ENCODE data around the gene RNF208.

RNF208 gene

DNA sequence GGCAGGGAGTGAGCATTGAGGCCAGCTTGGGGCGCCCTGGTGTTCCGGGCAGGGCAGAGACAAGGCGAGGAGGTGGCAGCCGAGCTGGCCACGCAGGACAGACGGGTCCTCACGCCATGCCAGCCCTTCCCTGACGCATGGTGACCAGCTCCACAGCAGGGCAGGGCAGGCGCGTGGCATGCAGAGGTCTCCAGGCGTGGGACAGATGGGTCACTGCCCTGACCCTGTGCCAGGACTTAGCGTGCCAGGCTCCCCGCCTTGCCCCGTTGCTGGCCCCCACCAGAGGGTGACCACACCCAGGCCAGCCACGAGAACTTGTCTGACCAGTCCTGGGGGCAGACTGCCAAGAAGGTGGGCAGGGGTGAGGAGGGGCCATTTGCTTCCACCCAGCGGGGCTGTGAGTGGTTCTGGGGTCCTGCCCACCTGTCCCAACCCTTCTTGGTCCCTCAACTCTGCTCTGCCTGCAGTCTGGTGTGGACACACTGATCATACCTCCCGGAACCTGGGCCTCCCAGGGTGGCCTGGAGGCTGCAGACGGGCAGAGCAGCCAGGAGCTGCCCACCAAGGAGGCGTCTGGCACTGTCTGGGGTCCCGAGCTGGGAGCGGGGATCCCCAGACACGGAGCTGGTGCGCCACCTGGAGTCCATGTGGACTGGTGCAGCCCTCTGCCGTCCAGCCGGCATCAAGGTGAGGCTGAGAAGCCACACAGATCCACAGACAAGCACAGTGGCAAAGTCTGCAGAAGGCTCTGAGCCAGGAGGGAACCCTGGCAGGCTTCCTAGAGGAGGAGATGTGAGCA, 5.2 kb upstream of the RNF208 start, which contains the start of gene RNF224:
RNF224 (plus strand) TSS at position 449 of the 799 bp plus-strand sequence. CDS start 834 bp downstream, outside the sequence.
- peak; percentile 60 to 82 for DNase-seq (ENCODE audit: low read depth in 1 of 2, low spot score in 1 of 2)
- Histone ChIP-seq H3K27ac (replicated peaks) (no peak within 1 kb of the TSS), H3K27me3 (ENCODE audit: insufficient read depth, poor library complexity, severe bottlenecking) (no peaks in the 10 kb centered on the region), H3K4me3 (replicated peaks; ENCODE audit: insufficient read depth, low read length) (no peak within 1 kb of the TSS)
- TF ChIP-seq, protein P1, sequence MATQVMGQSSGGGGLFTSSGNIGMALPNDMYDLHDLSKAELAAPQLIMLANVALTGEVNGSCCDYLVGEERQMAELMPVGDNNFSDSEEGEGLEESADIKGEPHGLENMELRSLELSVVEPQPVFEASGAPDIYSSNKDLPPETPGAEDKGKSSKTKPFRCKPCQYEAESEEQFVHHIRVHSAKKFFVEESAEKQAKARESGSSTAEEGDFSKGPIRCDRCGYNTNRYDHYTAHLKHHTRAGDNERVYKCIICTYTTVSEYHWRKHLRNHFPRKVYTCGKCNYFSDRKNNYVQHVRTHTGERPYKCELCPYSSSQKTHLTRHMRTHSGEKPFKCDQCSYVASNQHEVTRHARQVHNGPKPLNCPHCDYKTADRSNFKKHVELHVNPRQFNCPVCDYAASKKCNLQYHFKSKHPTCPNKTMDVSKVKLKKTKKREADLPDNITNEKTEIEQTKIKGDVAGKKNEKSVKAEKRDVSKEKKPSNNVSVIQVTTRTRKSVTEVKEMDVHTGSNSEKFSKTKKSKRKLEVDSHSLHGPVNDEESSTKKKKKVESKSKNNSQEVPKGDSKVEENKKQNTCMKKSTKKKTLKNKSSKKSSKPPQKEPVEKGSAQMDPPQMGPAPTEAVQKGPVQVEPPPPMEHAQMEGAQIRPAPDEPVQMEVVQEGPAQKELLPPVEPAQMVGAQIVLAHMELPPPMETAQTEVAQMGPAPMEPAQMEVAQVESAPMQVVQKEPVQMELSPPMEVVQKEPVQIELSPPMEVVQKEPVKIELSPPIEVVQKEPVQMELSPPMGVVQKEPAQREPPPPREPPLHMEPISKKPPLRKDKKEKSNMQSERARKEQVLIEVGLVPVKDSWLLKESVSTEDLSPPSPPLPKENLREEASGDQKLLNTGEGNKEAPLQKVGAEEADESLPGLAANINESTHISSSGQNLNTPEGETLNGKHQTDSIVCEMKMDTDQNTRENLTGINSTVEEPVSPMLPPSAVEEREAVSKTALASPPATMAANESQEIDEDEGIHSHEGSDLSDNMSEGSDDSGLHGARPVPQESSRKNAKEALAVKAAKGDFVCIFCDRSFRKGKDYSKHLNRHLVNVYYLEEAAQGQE (IDR thresholded peaks at IDR 0.05; ENCODE audit: insufficient replicate concordance, low read depth): no peak
- no peak for TF ChIP-seq SPI1 (IDR thresholded peaks at IDR 0.05; ENCODE audit: borderline replicate concordance, low read depth)
- TF ChIP-seq, protein P2, sequence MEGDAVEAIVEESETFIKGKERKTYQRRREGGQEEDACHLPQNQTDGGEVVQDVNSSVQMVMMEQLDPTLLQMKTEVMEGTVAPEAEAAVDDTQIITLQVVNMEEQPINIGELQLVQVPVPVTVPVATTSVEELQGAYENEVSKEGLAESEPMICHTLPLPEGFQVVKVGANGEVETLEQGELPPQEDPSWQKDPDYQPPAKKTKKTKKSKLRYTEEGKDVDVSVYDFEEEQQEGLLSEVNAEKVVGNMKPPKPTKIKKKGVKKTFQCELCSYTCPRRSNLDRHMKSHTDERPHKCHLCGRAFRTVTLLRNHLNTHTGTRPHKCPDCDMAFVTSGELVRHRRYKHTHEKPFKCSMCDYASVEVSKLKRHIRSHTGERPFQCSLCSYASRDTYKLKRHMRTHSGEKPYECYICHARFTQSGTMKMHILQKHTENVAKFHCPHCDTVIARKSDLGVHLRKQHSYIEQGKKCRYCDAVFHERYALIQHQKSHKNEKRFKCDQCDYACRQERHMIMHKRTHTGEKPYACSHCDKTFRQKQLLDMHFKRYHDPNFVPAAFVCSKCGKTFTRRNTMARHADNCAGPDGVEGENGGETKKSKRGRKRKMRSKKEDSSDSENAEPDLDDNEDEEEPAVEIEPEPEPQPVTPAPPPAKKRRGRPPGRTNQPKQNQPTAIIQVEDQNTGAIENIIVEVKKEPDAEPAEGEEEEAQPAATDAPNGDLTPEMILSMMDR (IDR thresholded peaks at IDR 0.05; ENCODE audit: insufficient read depth, low read length): peak; percentile 95

DNA sequence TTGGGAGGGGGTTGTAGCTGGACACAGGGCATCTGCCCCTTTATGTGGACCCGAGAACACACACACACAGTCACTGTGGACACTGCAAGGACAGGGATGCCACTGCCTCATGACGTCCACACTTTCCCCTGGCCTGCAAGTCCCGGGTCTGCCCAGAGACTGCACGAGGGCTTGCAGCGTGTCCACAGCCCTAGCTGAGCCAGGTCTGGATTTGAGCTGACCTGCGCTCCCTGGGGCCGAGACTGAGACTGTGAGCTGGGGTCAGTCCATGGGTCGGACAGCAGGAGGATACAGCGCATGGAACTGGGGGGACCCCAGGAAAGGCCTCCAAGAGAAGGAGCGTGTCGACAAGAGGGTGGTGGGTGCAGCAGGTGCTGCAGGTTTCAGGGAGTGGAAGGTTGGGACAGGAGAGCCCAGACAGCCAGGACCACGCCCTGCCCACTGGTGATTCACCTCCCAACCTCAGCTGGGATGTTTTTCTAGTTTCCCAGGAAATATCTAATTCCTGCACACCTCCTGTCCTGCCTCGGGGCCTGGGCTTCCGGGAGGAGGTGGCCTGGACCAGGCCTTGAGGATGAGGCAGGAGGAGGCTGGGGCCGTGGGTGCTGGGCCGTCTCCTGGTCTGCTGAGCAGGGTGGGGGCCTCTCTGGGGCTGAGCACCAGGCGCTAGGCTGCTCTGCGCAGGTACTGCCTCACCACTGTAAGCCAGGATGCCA, 4.5 kb upstream of the RNF208 start:
- TF ChIP-seq POLR2AphosphoS5 (IDR thresholded peaks at IDR 0.05; ENCODE audit: low read depth): no peak
- TF ChIP-seq, protein P2 (IDR thresholded peaks at IDR 0.05; ENCODE audit: insufficient read depth, low read length): no peak
- no peak for TF ChIP-seq GABPA (IDR thresholded peaks at IDR 0.05; ENCODE audit: low read depth)
- Histone ChIP-seq H3K27me3 (ENCODE audit: insufficient read depth, poor library complexity, severe bottlenecking) (no peaks in the 10 kb centered on the region), H3K27ac (replicated peaks) (no peak overlapping the region), H3K4me3 (replicated peaks; ENCODE audit: insufficient read depth, low read length) (no peak overlapping the region)
- no peak for DNase-seq (ENCODE audit: low read depth in 1 of 2, low spot score in 1 of 2)

DNA sequence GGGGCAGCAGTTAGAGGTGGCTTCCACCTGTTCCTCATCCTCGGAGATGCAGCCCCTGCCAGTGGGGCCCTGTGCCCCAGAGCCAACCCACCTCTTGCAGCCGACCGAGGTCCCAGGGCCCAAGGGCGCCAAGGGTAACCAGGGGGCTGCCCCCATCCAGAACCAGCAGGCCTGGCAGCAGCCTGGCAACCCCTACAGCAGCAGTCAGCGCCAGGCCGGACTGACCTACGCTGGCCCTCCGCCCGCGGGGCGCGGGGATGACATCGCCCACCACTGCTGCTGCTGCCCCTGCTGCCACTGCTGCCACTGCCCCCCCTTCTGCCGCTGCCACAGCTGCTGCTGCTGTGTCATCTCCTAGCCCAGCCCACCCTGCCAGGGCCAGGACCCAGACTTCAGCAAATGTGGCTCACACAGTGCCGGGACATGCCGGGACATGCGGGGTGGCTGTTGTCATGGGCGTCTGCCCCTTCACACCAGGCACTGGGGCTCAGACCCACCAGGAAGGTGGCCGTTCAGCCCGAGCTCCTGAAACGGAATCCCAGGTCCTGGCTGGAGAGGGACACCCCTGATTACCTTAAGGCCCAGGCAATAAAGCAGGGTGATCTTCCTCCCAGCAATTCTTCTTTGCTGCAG, 3.8 kb upstream of the RNF208 start:
- TF ChIP-seq GABPA (IDR thresholded peaks at IDR 0.05; ENCODE audit: low read depth): no peak
- TF ChIP-seq SPI1 (IDR thresholded peaks at IDR 0.05; ENCODE audit: borderline replicate concordance, low read depth): no peak
- no peak for TF ChIP-seq POLR2AphosphoS5 (IDR thresholded peaks at IDR 0.05; ENCODE audit: low read depth)
- TF ChIP-seq, protein P1 (IDR thresholded peaks at IDR 0.05; ENCODE audit: insufficient replicate concordance, low read depth): no peak
- TF ChIP-seq, protein P2 (IDR thresholded peaks at IDR 0.05; ENCODE audit: insufficient read depth, low read length): no peak
- H3K4me3 ChIP-seq (replicated peaks; ENCODE audit: insufficient read depth, low read length): no peak overlapping the region

More for the DNA sequence above, 3.8 kb upstream of the RNF208 start:
- no peak overlapping the region for H3K27ac ChIP-seq (replicated peaks)
- no peaks in the 10 kb centered on the region for H3K27me3 ChIP-seq (ENCODE audit: insufficient read depth, poor library complexity, severe bottlenecking)
- DNase-seq (ENCODE audit: low read depth in 1 of 2, low spot score in 1 of 2): no peak

Data from HL-60 (cell line).